Astrocyte (in vitro differentiated cells and primary cell): ENCODE results near the gene CWC22.

Experiments
- EZH2 ChIP-seq: IDR thresholded peaks from 2 replicates; pipeline ENCODE4 v1.6.1; 2012; ENCODE audit warnings: mild to moderate bottlenecking, low read length, inconsistent platforms; ENCODE audit not compliant: insufficient read depth
- TF ChIP-seq, protein P1 (sequence below): IDR thresholded peaks from 2 replicates; pipeline ENCODE4 v1.5.1; 2011; ENCODE audit warnings: low read depth, mild to moderate bottlenecking, inconsistent platforms, low read length, moderate library complexity; ENCODE audit not compliant: insufficient read depth

GRCh38 chr2:179954026-179954425, 53.1 kb downstream of the CWC22 start:
- TF ChIP-seq, protein P1, sequence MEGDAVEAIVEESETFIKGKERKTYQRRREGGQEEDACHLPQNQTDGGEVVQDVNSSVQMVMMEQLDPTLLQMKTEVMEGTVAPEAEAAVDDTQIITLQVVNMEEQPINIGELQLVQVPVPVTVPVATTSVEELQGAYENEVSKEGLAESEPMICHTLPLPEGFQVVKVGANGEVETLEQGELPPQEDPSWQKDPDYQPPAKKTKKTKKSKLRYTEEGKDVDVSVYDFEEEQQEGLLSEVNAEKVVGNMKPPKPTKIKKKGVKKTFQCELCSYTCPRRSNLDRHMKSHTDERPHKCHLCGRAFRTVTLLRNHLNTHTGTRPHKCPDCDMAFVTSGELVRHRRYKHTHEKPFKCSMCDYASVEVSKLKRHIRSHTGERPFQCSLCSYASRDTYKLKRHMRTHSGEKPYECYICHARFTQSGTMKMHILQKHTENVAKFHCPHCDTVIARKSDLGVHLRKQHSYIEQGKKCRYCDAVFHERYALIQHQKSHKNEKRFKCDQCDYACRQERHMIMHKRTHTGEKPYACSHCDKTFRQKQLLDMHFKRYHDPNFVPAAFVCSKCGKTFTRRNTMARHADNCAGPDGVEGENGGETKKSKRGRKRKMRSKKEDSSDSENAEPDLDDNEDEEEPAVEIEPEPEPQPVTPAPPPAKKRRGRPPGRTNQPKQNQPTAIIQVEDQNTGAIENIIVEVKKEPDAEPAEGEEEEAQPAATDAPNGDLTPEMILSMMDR: no peak
- TF ChIP-seq EZH2: no peak
